Osteocyte (in vitro differentiated cells): Measurements from ENCODE around the gene UBAP1. TPM values are rescaled to one million over a fixed set of nuclear protein-coding genes. Genes with fewer than 3 reads are reported as not detected.
"Not testable (repeated sequence)": the region's sequence is repeated elsewhere in the genome, so short reads cannot be mapped to it uniquely, and the experiment has no call there.

Source experiments
- DNase-seq: peaks from one replicate; pipeline ENCODE4 v3.0.0; 2021; ENCODE audit warnings: mixed read lengths; ENCODE audit not compliant: unreplicated experiment; ENCODE audit errors: extremely low spot score
- H3K27ac Mint-ChIP-seq: one replicate; pipeline ENCODE4 v1.8.0; 2021; ENCODE audit warnings: mild to moderate bottlenecking, mixed read lengths; ENCODE audit not compliant: unreplicated experiment
- H3K27me3 Mint-ChIP-seq: one replicate; pipeline ENCODE4 v1.8.0; 2021; ENCODE audit warnings: mixed read lengths; ENCODE audit not compliant: unreplicated experiment
- H3K36me3 Mint-ChIP-seq: one replicate; pipeline ENCODE4 v1.8.0; 2021; ENCODE audit warnings: mixed read lengths; ENCODE audit not compliant: unreplicated experiment
- H3K4me1 Mint-ChIP-seq: one replicate; pipeline ENCODE4 v1.8.0; 2021; ENCODE audit warnings: mixed read lengths; ENCODE audit not compliant: unreplicated experiment
- H3K4me3 Mint-ChIP-seq: one replicate; pipeline ENCODE4 v1.8.0; 2021; ENCODE audit warnings: mild to moderate bottlenecking, moderate library complexity, mixed read lengths; ENCODE audit not compliant: unreplicated experiment
- H3K9me3 Mint-ChIP-seq: one replicate; pipeline ENCODE4 v1.8.0; 2021; ENCODE audit warnings: mixed read lengths; ENCODE audit not compliant: unreplicated experiment
- CTCF ChIP-seq: fragments of 200-600 bp; sonication (generic); IDR thresholded peaks from 2 replicates; pipeline ENCODE4 v1.5.0; 2021; ENCODE audit warnings: antibody characterized with exemption, mild to moderate bottlenecking, moderate library complexity
- total RNA-seq: library from RNA; stranded (reverse); gene quantifications from 2 replicates; pipeline ENCODE4 v1.2.1, GENCODE V29; 2021

The UBAP1 gene
- total RNA-seq, 1 donor from 2014 or later = 38.6 TPM

GRCh38 chr9:34240006-34240405, 61.2 kb downstream of the UBAP1 start:
- H3K36me3 Mint-ChIP-seq = peaks cover 35% of the 10 kb centered on the region
- no peaks in the 10 kb centered on the region for H3K27me3 Mint-ChIP-seq
- peaks cover 7% of the 10 kb centered on the region for H3K4me1 Mint-ChIP-seq
- no peak overlapping the region for H3K27ac Mint-ChIP-seq
- DNase-seq = no peak
- no peaks in the 10 kb centered on the region for H3K9me3 Mint-ChIP-seq
- no peak overlapping the region for H3K4me3 Mint-ChIP-seq
- no peak for TF ChIP-seq CTCF

- Mint-ChIP-seq H3K27me3 (no peaks in the 10 kb centered on the region), H3K27ac (no peak overlapping the region), H3K36me3 (peaks cover 27% of the 10 kb centered on the region), H3K4me3 (no peak overlapping the region), H3K4me1 (peaks cover 10% of the 10 kb centered on the region), H3K9me3 (no peaks in the 10 kb centered on the region)
- DNase-seq = no peak
- no peak for TF ChIP-seq CTCF
These were observed 64.0 kb downstream of the UBAP1 start for GRCh38 chr9:34242830-34243229.

GRCh38 chr9:34245212-34245611, 66.4 kb downstream of the UBAP1 start:
- H3K36me3 Mint-ChIP-seq = peaks cover 25% of the 10 kb centered on the region
- H3K27ac Mint-ChIP-seq, H3K27me3 Mint-ChIP-seq, H3K4me1 Mint-ChIP-seq, H3K9me3 Mint-ChIP-seq, H3K4me3 Mint-ChIP-seq, DNase-seq: not testable (repeated sequence)

- Mint-ChIP-seq H3K4me1 (peaks cover 3% of the 10 kb centered on the region), H3K27ac (no peak overlapping the region), H3K27me3 (no peaks in the 10 kb centered on the region), H3K4me3 (no peak overlapping the region), H3K36me3 (peaks cover 29% of the 10 kb centered on the region), H3K9me3 (no peaks in the 10 kb centered on the region)
- DNase-seq = no peak
- TF ChIP-seq CTCF = no peak
These were observed 67.6 kb downstream of the UBAP1 start for GRCh38 chr9:34246453-34246852.

- not testable (repeated sequence) for H3K27ac Mint-ChIP-seq, H3K4me3 Mint-ChIP-seq, H3K4me1 Mint-ChIP-seq, H3K27me3 Mint-ChIP-seq, H3K9me3 Mint-ChIP-seq, DNase-seq
- H3K36me3 Mint-ChIP-seq = peaks cover 30% of the 10 kb centered on the region
These were observed 68.9 kb downstream of the UBAP1 start for GRCh38 chr9:34247782-34248181.

- no peak for DNase-seq
- no peak for TF ChIP-seq CTCF
- Mint-ChIP-seq H3K4me3 (no peak overlapping the region), H3K36me3 (peaks cover 25% of the 10 kb centered on the region), H3K27ac (no peak overlapping the region), H3K4me1 (peaks cover 12% of the 10 kb centered on the region), H3K27me3 (no peaks in the 10 kb centered on the region), H3K9me3 (no peaks in the 10 kb centered on the region)
These were observed 70.4 kb downstream of the UBAP1 start for GRCh38 chr9:34249274-34249673.
